HL-60 (cell line): ENCODE data around the gene DPYD.

ENCODE experiments used
- GABPA ChIP-seq: IDR thresholded peaks from 2 replicates; pipeline ENCODE4 v1.6.1; 2012; ENCODE audit warnings: low read depth
- POLR2AphosphoS5 ChIP-seq: IDR thresholded peaks from 2 replicates; pipeline ENCODE4 v1.6.1; 2012; ENCODE audit warnings: low read depth
- SPI1 ChIP-seq: IDR thresholded peaks from 2 replicates; pipeline ENCODE4 v1.6.1; 2012; ENCODE audit warnings: low read depth, mild to moderate bottlenecking, borderline replicate concordance
- TF ChIP-seq, protein P1 (sequence below): IDR thresholded peaks from one replicate; pipeline ENCODE4 v1.5.1; 2011; ENCODE audit warnings: low read length, control low read depth, inconsistent platforms; ENCODE audit not compliant: insufficient read depth
- TF ChIP-seq, protein P2 (sequence below): IDR thresholded peaks from 2 replicates; pipeline ENCODE4 v1.6.1; 2012; ENCODE audit warnings: low read depth; ENCODE audit not compliant: insufficient replicate concordance

DNA sequence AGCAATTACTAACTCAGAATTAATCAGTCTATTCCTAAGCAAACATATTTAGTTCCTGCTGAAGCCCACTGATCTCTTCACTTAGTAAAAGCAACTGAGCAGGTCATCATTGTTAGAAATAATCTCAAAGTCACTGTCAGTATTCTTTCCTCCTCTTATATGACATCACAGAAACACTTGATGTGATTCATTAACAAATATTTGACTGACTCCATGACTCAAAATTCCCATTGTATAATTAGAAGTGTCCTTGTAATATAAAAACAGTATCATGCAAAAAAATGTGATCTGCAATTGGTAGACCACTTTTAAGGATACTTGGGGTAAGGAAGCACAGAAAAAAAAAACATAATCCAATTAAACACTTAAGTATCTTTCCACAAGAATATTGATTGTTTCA is 194.4 kb downstream of the DPYD start:
- TF ChIP-seq, protein P1, sequence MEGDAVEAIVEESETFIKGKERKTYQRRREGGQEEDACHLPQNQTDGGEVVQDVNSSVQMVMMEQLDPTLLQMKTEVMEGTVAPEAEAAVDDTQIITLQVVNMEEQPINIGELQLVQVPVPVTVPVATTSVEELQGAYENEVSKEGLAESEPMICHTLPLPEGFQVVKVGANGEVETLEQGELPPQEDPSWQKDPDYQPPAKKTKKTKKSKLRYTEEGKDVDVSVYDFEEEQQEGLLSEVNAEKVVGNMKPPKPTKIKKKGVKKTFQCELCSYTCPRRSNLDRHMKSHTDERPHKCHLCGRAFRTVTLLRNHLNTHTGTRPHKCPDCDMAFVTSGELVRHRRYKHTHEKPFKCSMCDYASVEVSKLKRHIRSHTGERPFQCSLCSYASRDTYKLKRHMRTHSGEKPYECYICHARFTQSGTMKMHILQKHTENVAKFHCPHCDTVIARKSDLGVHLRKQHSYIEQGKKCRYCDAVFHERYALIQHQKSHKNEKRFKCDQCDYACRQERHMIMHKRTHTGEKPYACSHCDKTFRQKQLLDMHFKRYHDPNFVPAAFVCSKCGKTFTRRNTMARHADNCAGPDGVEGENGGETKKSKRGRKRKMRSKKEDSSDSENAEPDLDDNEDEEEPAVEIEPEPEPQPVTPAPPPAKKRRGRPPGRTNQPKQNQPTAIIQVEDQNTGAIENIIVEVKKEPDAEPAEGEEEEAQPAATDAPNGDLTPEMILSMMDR: no peak
- no peak for TF ChIP-seq SPI1
- TF ChIP-seq POLR2AphosphoS5: no peak
- TF ChIP-seq, protein P2, sequence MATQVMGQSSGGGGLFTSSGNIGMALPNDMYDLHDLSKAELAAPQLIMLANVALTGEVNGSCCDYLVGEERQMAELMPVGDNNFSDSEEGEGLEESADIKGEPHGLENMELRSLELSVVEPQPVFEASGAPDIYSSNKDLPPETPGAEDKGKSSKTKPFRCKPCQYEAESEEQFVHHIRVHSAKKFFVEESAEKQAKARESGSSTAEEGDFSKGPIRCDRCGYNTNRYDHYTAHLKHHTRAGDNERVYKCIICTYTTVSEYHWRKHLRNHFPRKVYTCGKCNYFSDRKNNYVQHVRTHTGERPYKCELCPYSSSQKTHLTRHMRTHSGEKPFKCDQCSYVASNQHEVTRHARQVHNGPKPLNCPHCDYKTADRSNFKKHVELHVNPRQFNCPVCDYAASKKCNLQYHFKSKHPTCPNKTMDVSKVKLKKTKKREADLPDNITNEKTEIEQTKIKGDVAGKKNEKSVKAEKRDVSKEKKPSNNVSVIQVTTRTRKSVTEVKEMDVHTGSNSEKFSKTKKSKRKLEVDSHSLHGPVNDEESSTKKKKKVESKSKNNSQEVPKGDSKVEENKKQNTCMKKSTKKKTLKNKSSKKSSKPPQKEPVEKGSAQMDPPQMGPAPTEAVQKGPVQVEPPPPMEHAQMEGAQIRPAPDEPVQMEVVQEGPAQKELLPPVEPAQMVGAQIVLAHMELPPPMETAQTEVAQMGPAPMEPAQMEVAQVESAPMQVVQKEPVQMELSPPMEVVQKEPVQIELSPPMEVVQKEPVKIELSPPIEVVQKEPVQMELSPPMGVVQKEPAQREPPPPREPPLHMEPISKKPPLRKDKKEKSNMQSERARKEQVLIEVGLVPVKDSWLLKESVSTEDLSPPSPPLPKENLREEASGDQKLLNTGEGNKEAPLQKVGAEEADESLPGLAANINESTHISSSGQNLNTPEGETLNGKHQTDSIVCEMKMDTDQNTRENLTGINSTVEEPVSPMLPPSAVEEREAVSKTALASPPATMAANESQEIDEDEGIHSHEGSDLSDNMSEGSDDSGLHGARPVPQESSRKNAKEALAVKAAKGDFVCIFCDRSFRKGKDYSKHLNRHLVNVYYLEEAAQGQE: no peak
- TF ChIP-seq GABPA: no peak
